GM21381 (cell line): ENCODE data around the gene DOCK4.

Experiments
- ATAC-seq: cut with Tn5 transposase; IDR thresholded peaks from one replicate; pipeline ENCODE4 v1.9.1; 2021; ENCODE audit warnings: mild to moderate bottlenecking, moderate library complexity; ENCODE audit not compliant: unreplicated experiment

Gene DOCK4

DNA sequence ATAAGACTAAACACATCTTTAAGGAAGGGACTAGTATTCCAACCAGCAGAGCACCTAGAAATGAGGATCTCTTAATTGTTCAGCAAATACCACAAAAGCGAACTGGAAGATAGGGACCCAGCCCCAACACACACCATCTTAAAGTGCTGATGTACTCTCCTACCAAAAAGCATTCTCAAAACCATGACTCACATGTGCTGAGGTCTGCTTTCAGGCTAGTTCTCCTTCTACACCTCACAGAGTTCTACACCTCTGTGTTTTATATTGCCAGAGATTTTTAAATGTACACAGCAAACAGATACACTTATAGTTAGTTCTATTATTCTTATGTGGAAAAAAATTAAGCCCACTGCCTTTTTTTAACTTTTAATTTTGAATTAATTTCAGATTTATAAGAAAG is 191.9 kb downstream of the DOCK4 start:
- no peak for ATAC-seq

DNA sequence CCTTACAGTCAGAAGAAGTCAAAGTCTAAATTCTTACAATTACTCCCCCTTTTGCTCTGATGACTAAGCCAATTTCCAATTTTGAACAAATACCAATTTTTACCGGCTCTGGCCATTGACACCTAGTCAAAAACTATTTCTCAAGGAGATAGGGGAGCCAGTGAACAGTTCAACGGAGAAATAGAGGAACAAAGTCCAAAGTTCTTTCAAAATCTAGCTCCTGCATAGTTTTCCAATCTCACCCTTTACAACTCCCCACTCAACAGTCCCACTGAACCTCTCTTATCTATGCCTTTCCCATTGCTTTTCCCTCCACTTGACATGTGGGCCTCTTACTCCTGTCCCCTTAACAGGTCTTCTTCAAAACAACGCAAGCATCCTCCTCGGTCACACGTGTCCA is 192.9 kb downstream of the DOCK4 start:
- ATAC-seq = no peak

DNA sequence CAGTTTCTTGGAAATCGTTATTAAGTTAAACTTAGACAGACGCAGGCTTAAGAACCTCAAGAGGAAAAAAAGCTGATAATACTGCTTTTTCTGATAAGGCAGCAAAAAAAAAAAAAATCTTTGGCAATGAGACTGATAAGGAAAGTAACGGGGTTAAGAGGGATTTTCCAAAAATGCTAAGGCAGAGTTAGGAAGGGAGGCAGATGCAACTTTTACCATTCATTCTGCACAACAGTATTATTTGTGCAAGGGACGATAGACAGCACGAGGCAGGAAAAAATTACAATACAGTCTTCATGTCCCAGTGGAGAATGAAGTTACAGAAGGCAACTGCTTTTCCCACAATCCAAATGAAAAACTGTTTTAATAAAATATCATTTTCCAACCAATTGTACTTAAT is 194.0 kb downstream of the DOCK4 start:
- ATAC-seq = no peak

DNA sequence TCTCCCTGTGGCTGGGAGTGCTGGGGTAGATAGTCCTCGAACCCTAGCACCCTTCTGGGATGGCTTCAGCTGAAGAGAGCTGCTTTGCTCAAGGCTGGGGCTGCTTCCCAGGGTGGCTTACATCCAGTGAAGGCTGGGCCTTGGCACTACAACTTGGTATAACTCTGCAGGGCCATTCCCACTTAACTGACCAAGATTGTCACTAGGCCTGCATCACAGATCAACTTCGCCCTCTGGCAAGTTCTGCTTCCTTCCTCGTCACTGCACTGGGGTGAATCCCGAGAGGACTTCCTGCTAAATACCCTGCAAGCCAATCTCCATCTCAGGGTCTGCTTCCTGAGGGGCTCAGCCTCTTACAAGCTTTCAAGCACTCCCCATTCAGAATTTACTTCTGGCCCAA is 195.2 kb downstream of the DOCK4 start:
- ATAC-seq = no peak

DNA sequence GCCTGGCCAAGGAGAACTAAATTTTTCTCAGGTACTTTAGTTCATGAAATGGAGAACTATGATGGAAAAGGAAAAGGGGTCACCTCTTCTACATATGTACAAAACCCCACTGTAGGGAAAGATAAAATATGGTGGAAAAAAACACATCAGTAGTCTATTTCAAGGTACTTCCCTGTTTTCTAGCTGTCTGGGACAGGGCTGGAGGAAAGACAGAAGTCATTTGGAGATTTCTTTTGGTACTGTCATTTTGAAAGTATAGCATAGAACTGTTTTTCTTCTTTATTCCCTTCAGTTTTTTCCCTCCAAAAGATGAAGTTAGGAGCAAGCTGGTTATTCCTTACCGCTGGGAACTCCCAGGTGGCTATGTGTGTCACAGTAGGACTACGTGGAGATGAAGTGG is 196.1 kb downstream of the DOCK4 start:
- ATAC-seq = no peak

DNA sequence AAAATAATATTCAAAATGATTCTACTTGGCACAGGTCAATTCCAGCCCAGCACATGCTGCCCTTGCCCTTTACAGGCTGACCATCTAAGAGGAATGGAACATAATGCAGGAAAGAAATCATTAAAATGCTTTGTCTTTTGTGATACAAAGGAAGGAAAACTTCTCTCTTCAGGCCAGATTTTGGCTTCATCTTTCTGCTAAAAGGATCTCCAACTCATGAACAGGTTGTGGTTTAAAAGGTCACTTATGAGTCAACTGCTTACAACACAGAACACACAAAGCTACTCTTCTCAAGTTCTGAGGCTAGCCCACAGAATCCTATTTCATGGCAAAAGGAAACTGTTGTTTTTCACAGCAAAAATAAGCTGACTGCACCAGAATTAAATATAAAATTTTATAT is 197.1 kb downstream of the DOCK4 start:
- ATAC-seq = no peak

DNA sequence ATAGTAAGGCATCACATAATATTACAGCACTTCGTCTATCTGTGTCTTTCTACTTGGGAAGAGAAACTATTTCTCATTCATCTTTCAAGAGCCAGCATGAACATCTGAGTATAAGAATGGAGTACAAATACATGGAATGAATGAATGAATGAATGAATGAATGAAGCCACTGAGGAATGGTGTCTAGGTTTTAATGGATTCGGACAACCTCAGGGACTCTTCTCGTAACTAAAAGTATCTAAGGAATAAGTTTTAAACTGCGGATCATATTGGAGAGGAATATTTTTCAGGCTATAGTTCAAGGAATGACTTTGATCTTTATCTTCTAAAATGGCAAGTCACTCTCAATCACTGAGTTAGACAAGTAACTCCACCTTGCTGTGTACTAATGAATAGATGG is 199.0 kb downstream of the DOCK4 start:
- no peak for ATAC-seq

DNA sequence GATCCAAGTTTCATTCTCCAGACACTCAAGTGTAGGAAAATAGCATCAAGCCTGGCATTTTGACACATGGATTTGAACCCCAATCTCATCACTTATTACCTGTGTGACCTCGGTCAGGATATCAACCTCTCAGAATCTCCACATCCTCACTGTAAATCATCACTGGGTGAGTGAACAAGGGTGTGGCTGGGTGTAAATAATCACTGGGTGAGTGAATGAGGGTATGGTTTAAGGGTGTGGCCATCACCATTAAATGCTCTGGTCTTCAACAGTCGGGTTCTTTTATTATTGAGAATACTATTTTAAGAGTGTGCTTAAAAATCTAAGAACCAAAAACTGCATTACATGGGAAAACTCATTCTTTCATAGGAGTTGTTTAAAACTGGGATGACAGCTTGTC is 200.1 kb downstream of the DOCK4 start:
- no peak for ATAC-seq

DNA sequence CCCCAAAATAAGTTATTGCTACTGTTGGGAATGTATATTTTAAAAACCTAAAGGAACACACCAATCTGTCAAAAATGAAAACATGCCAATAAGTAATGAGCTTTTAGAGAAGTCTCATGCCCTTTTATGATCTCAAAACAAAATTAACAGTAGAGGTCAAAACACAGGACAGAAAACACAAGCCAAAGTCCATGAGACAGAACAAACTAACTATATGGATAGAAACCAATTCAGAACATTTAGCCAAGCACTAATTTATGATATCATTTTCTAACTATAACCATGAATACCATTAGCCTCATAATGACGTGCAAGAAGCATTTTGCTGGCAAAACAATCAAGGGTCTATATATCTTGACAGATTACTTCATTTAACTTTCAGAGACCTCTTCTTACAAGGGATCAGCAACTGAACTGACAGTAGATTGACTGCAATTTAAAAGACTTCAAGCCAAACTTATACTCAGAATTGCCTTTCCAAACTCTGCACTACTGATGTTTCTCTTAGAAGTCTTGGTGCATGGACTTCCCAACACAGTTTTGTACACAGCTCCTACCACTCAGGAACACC is 200.9 kb downstream of the DOCK4 start:
- ATAC-seq = no peak

DNA sequence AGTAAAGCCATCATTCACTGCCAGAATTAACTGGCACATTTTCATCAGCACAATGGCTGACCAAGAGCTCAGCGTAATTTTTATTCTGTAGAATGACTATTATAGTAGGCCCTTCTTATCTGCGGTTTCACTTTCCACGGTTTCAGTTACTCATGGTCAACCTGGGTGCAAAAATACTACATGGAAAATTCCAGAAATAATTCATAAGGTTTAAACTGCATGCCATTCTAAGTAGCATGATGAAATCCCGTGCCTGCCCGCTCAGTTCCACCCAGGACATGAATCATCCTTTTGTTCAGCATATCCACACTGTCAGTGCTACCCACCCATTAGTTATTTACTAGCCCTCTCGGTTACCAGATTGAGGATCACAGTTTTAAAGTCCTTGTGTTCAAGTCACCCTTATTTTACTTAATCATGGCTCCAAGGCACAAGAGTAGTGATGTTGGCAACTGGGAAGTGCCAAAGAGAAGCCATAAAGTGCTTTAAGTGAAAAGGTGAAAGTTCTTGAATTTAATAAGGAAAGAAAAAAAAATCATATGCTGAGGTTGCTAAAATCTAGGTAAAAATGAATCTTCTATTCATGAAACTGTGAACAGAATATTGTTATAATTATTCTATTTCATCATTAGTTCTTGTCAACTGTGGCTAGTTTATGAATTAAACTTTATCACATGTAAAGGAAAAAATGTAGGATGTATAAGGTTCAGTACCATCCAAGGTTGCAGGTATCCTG is 204.9 kb downstream of the DOCK4 start:
- ATAC-seq = no peak

DNA sequence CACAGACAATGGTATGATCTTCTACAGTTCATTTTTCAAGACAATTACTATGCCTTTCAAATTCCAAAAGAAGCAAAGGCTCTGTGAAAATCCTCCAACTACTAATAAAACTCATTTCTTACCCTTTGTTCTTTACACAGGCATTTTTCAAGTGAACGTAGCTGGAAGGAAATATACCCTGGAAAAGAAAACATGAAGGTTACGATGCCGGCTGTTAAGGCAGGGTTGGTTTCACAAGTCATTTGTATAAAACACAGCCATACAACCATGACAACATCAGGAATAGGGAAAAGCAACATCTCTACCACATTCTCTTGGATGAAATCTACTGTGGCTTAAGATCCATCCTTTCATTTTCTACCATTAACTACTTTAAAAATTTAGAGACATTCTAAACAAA is 207.9 kb downstream of the DOCK4 start:
- ATAC-seq = no peak

DNA sequence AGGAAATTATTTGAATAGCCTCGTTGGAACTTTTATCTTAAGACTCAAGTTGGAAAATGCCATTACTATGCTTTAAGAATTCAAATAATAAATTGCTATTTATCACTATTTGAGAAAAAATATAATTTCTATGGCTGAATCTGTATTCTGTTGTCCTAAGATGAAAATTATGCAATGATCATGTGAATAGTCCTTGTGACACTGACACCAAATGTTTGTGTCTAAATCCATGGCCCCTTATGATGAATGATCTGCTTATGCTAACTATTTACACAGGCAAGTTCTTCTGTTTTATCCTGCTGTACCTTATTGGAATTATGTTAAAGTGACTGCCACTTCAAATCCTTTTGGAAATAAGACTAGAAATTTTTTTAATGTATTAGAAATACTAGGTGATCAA is 208.7 kb downstream of the DOCK4 start:
- ATAC-seq = no peak

DNA sequence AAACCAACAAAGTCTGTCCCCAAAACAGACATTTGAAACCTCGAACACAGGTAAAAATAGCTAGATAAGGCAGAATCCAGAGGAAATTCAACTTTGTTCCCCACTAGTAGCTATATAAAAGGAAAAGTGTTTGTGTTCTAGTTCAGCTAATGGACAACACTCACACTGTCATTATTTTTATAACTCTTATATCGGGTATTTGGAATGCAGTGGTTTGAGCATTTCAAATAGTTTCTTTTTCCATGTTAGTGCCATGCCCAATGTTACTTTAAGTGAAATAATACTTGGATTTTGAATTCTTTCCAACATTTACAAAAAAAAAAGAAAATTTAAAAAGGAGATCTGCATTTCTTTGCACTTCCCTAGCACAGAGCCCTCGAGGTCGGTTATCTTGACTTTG is 213.6 kb downstream of the DOCK4 start:
- ATAC-seq = no peak

DNA sequence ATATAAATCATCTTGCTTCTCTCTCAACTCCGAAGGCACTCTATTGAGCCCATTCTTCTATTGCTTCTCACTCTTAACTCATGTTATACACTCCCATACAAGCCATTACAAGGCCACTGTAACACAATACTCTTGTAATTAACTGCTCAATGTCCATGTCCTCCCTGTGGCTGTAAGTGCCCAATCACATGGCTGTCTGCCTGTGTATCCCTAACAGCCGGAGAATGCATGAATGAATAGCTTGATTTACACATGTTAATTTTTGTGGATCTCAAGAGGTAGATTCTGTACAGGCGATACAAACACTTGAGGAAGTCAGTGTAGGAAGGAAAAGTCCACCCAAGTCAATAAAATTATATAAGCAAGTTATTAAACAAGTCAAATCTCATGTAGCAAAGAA is 215.6 kb downstream of the DOCK4 start:
- no peak for ATAC-seq

DNA sequence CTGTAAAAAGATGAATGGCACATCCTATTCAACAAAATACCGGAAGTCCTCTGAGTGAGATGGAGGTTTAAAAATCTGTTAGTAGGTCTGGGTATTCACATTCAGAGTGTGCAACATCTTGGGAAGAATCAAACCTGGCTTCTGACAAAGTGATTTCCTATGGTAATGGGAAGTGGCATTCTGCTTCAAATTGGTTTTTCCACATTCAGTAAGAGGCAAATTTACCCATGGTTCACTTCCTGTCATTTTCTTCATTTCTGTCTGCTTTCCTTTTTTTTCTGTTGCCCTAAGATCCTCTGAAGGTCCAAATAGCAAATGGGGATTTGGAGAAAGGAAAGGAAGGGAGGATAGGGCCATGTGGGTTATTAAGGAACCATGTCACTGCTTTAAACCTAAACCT is 218.3 kb downstream of the DOCK4 start:
- no peak for ATAC-seq

DNA sequence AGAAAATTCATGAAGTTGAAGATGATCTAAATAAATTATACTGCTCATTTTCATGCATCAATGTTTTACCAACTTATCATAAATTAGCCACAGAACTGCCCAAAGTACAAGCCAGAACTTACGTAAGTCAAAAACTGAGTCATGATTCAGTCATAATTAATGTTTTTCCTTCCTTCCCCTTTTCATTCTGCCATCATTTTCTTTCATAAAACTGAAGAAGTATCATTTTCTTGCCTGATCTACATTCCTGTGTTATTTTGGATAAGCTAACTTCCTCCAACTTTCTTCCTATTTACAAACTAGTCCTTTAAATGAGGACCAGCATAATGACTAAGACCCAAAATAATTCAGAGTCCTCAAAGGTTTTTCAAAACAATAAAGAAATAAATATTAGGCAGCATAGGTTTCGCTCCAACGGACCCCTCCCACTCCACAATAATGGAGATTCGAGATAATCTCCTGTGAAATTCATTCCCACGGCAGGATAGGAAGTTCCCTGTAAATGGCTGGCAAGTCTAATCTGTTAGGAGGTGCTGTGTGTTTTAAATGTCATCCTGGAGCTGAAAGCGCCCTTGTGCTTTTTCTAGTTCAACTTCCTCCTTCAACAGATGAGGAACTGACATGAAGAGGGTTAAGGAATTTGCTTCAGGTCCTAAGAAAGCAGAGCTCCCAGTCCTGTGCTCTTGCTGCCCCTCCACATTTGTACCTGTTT is 218.9 kb downstream of the DOCK4 start:
- ATAC-seq = no peak

DNA sequence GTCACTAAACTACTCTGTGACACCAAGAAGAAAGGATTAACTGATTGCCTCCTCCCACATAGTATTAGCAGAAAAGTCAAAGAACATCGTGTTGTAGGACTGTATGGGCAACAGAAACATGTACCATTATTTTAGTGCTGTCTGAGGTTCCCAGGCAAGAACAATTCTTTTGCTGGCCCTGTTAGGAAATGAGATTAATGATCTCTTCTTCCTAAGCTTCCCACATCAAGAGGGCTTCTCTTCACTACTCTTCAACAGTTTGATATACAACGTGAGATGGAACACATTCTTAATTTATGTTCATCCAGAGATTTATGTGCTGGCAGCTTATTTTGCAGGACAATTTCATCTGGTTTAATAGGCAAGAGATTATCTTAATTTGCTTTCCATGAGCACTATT is 219.6 kb downstream of the DOCK4 start:
- no peak for ATAC-seq

DNA sequence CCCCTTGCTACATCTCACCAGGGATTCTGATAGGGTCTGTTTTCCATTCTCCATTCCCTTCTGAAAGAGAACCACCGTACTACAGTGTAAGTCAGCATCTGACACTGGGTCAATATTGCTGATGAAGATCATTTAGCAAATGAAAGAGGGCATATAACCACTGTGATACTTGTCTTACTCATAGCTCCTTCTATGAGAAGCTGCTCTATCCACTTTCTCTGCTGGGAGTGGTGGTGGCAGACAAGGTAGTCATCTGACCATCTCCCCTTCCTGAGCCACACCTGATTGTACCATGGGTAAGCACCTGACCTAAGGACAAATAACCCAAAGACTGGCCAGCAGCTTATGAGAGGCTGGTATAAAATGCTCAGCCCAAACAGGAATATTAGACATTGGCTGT is 220.4 kb downstream of the DOCK4 start:
- no peak for ATAC-seq

DNA sequence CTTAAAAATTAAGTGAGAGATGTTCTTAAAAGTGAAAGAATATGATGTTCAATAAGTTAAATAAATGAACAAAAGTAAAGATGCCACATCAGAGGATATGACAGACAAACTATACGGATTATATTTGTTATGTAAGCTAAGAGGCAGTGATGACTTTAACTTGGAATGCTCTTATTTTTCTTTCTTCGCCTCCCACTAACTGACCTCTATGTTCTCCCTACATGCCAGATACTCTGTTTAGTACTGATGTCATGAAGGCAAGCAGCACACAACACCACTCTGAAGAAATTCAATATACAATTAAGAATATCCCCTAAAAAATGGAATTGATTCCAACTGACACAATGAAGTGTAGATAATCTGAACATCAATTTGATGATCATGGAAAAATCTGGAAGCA is 223.4 kb downstream of the DOCK4 start:
- ATAC-seq = no peak

DNA sequence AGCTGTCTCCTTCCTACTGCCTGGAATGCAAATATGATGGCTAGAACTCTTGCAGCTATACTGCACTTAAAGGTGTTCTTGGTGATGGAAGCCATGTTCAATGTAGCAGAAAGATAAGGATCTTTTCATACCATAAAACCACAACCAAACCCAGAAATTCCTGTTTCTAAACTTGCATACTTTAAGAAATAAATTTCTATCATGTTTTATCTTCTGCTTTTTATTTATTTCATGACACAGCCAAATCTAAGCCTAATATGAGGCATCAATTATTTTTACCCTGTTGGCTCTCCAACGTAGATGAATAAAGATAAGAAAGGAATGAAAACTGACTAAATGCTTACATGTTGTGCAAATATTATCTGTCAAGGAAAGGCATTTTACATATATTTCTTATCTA is 224.1 kb downstream of the DOCK4 start:
- ATAC-seq = no peak

DNA sequence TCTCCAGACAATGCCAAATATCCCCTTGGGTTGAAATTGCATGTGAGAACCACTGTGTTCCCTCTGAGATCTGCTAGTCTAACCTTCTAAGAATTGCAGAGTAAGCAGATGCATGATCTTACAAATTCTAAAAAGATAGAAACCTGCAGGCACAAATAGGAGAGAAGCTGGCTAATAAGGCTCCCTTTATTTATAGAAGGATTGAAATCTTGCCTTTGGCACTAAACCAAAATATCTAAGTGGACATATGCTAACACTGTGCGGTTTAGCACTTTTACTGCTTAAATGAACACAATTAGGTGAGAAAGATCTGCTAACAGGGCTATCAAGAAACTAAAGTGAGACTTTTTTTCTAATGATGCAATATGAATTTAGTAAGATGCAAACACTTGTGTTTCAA is 225.5 kb downstream of the DOCK4 start:
- ATAC-seq = no peak

DNA sequence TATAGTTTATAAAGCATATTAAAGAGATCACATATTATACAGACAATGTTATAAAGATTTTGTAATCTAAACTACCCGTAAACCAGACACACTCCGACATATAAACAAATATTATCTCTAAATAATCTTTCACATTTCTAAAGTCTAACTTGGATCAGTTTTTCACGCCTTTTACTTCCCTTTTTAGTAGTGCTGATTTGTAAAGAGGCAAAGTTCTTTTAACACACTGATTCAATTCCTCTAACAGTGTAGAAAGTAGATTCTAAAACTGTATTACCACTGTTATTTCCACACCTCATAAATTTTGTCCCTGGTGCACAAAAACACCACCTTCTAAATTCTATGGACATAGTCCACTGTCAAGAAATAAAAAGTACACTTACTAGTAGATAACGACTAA is 230.9 kb downstream of the DOCK4 start:
- ATAC-seq = no peak
